ENCODE data around the gene VWA1. TPM values are rescaled to one million over a fixed set of nuclear protein-coding genes. Genes with fewer than 3 reads are reported as not detected.
"Not testable (repeated sequence)": the region's sequence is repeated elsewhere in the genome, so short reads cannot be mapped to it uniquely, and the experiment has no call there.

VWA1 gene
- total RNA-seq, 2 donors from 2014 or later, result not detected

GRCh38 chr1:1399187-1399871 is 36.2 kb upstream of the VWA1 start, which contains the start of gene CCNL2:
Gene CCNL2 (minus strand): TSS chr1:1399335. CDS start chr1:1399306, 29 bp downstream.
- Mint-ChIP-seq H3K4me3 (peak within 1 kb of the TSS; percentile 92), H3K36me3 (ENCODE audit: low read depth) (peaks cover 7% of the 10 kb centered on the region), H3K4me1 (peaks cover 30% of the 10 kb centered on the region), H3K27ac (peak within 1 kb of the TSS; percentile 90), H3K27me3 (no peaks in the 10 kb centered on the region)
- ATAC-seq (peak; percentile 96), DNase-seq (peak; percentile 99)
- no peaks in the 10 kb centered on the region for H3K9me3 ChIP-seq (ENCODE audit: control insufficient read depth, low read length, poor library complexity, severe bottlenecking)

GRCh38 chr1:1399872-1400575 is 35.5 kb upstream of the VWA1 start:
- Mint-ChIP-seq H3K27ac (peak overlapping the region; percentile 90), H3K36me3 (ENCODE audit: low read depth) (peaks cover 7% of the 10 kb centered on the region), H3K4me3 (peak overlapping the region; percentile 92), H3K4me1 (peaks cover 30% of the 10 kb centered on the region), H3K27me3 (no peaks in the 10 kb centered on the region)
- H3K9me3 ChIP-seq (ENCODE audit: control insufficient read depth, low read length, poor library complexity, severe bottlenecking), result no peaks in the 10 kb centered on the region
- ATAC-seq (no peak), DNase-seq (no peak)

GRCh38 chr1:1400576-1401456 is 34.7 kb upstream of the VWA1 start:
- Mint-ChIP-seq H3K4me3 (peak overlapping the region; percentile 92), H3K27me3 (no peaks in the 10 kb centered on the region), H3K36me3 (ENCODE audit: low read depth) (peaks cover 3% of the 10 kb centered on the region), H3K4me1 (peaks cover 27% of the 10 kb centered on the region), H3K27ac (peak overlapping the region; percentile 90)
- H3K9me3 ChIP-seq (ENCODE audit: control insufficient read depth, low read length, poor library complexity, severe bottlenecking), result no peaks in the 10 kb centered on the region
- DNase-seq, result no peak
- ATAC-seq, result no peak

GRCh38 chr1:1401457-1402010 is 34.0 kb upstream of the VWA1 start:
- H3K9me3 ChIP-seq (ENCODE audit: control insufficient read depth, low read length, poor library complexity, severe bottlenecking), result no peaks in the 10 kb centered on the region
- Mint-ChIP-seq H3K4me1 (peaks cover 27% of the 10 kb centered on the region), H3K4me3 (no peak overlapping the region), H3K27me3 (no peaks in the 10 kb centered on the region), H3K36me3 (ENCODE audit: low read depth) (peaks cover 3% of the 10 kb centered on the region), H3K27ac (peak overlapping the region; percentile 65)
- DNase-seq, result no peak
- no peak for ATAC-seq

GRCh38 chr1:1402072-1402900 is 33.2 kb upstream of the VWA1 start:
- H3K27me3 Mint-ChIP-seq, result no peaks in the 10 kb centered on the region
- H3K27ac Mint-ChIP-seq, result peak overlapping the region; percentile 65
- peaks cover 3% of the 10 kb centered on the region for H3K36me3 Mint-ChIP-seq (ENCODE audit: low read depth)
- no peak for DNase-seq
- H3K4me1 Mint-ChIP-seq, result peaks cover 27% of the 10 kb centered on the region
- peak overlapping the region; percentile 52 for H3K4me3 Mint-ChIP-seq
- ATAC-seq, result no peak
- H3K9me3 ChIP-seq (ENCODE audit: control insufficient read depth, low read length, poor library complexity, severe bottlenecking), result no peaks in the 10 kb centered on the region

- ATAC-seq; H3K9me3 ChIP-seq (ENCODE audit: control insufficient read depth, low read length, poor library complexity, severe bottlenecking); H3K4me3 Mint-ChIP-seq; H3K27me3 Mint-ChIP-seq; H3K36me3 Mint-ChIP-seq (ENCODE audit: low read depth); DNase-seq: not testable (repeated sequence)
- Mint-ChIP-seq H3K27ac (peak overlapping the region; percentile 91), H3K4me1 (peaks cover 25% of the 10 kb centered on the region)
These were observed 32.5 kb upstream of the VWA1 start for GRCh38 chr1:1402901-1403392.

- no peak for DNase-seq
- ATAC-seq, result no peak
- peak overlapping the region; percentile 91 for H3K27ac Mint-ChIP-seq
- no peaks in the 10 kb centered on the region for H3K27me3 Mint-ChIP-seq
- H3K36me3 Mint-ChIP-seq (ENCODE audit: low read depth), result peaks cover 3% of the 10 kb centered on the region
- peak overlapping the region; percentile 57 for H3K4me3 Mint-ChIP-seq
- no peaks in the 10 kb centered on the region for H3K9me3 ChIP-seq (ENCODE audit: control insufficient read depth, low read length, poor library complexity, severe bottlenecking)
- peaks cover 22% of the 10 kb centered on the region for H3K4me1 Mint-ChIP-seq
These were observed 31.8 kb upstream of the VWA1 start for GRCh38 chr1:1403653-1404052.

GRCh38 chr1:1406101-1406820 is 29.2 kb upstream of the VWA1 start:
- peaks cover 12% of the 10 kb centered on the region for H3K4me1 Mint-ChIP-seq
- no peaks in the 10 kb centered on the region for H3K27me3 Mint-ChIP-seq
- DNase-seq, result no peak
- H3K9me3 ChIP-seq (ENCODE audit: control insufficient read depth, low read length, poor library complexity, severe bottlenecking), result no peaks in the 10 kb centered on the region
- peak overlapping the region; percentile 91 for H3K27ac Mint-ChIP-seq
- H3K4me3 Mint-ChIP-seq, result peak overlapping the region; percentile 93
- H3K36me3 Mint-ChIP-seq (ENCODE audit: low read depth), result peaks cover 3% of the 10 kb centered on the region
- ATAC-seq, result no peak

GRCh38 chr1:1406821-1407635 is 28.5 kb upstream of the VWA1 start, which contains the start of gene MRPL20:
Gene MRPL20 (minus strand): TSS chr1:1407293. CDS start chr1:1407217, 76 bp downstream.
- DNase-seq (peak; percentile 92 to 95 (median 94)), ATAC-seq (peak; percentile 95)
- no peaks in the 10 kb centered on the region for H3K9me3 ChIP-seq (ENCODE audit: control insufficient read depth, low read length, poor library complexity, severe bottlenecking)
- Mint-ChIP-seq H3K4me3 (peak within 1 kb of the TSS; percentile 93), H3K4me1 (peaks cover 12% of the 10 kb centered on the region), H3K27ac (peak within 1 kb of the TSS; percentile 91), H3K36me3 (ENCODE audit: low read depth) (peaks cover 3% of the 10 kb centered on the region), H3K27me3 (no peaks in the 10 kb centered on the region)

GRCh38 chr1:1407636-1408318 is 27.7 kb upstream of the VWA1 start:
- H3K4me1 Mint-ChIP-seq, result peaks cover 8% of the 10 kb centered on the region
- no peaks in the 10 kb centered on the region for H3K27me3 Mint-ChIP-seq
- H3K36me3 Mint-ChIP-seq (ENCODE audit: low read depth), result peaks cover 3% of the 10 kb centered on the region
- DNase-seq, result no peak
- H3K9me3 ChIP-seq (ENCODE audit: control insufficient read depth, low read length, poor library complexity, severe bottlenecking), result no peaks in the 10 kb centered on the region
- H3K27ac Mint-ChIP-seq, result peak overlapping the region; percentile 91
- peak overlapping the region; percentile 93 for H3K4me3 Mint-ChIP-seq
- peak; percentile 24 for ATAC-seq
